Measurements from ENCODE around the gene IFNA16. TPM values are rescaled to one million over a fixed set of nuclear protein-coding genes. Genes with fewer than 3 reads are reported as not detected.
"Not testable (repeated sequence)": the region's sequence is repeated elsewhere in the genome, so short reads cannot be mapped to it uniquely, and the experiment has no call there.

The IFNA16 gene
- polyA plus RNA-seq, 1 donor, result not detected

- DNase-seq (ENCODE audit: low read depth), result not testable (repeated sequence)
Measured at GRCh38 chr9:21202105-21202504, 15.0 kb downstream of the IFNA16 start, which contains the start of gene IFNA7. Gene IFNA7 (minus strand): TSS chr9:21202205. CDS start chr9:21202165, 40 bp downstream.

GRCh38 chr9:21194867-21195776 lies 22.0 kb downstream of the IFNA16 start:
- not testable (repeated sequence) for DNase-seq (ENCODE audit: low read depth)

- DNase-seq (ENCODE audit: low read depth), result not testable (repeated sequence)
Measured at GRCh38 chr9:21187487-21187886, 29.6 kb downstream of the IFNA16 start, which contains the start of gene IFNA4. Gene IFNA4 (minus strand): TSS chr9:21187587. CDS start chr9:21187531, 56 bp downstream.

- DNase-seq (ENCODE audit: low read depth), result not testable (repeated sequence)
Measured at GRCh38 chr9:21182810-21183736, 34.0 kb downstream of the IFNA16 start.

- DNase-seq (ENCODE audit: low read depth), result no peak
Measured at GRCh38 chr9:21174671-21175070, 42.4 kb downstream of the IFNA16 start.

GRCh38 chr9:21172156-21172555 lies 45.0 kb downstream of the IFNA16 start:
- DNase-seq (ENCODE audit: low read depth), result no peak

GRCh38 chr9:21171351-21171750 lies 45.8 kb downstream of the IFNA16 start:
- no peak for DNase-seq (ENCODE audit: low read depth)

GRCh38 chr9:21166560-21166959 lies 50.6 kb downstream of the IFNA16 start, which contains the start of gene IFNA21:
Gene IFNA21 (minus strand): TSS chr9:21166660. CDS start chr9:21166612, 48 bp downstream.
- DNase-seq (ENCODE audit: low read depth), result not testable (repeated sequence)

Other genes with a start within 250 kb of the IFNA16 start
- gene HACD4, start 185.7 kb downstream of the IFNA16 start, polyA plus RNA-seq (ENCODE audit: insufficient read length), result 1.5 TPM
- not detected for gene IFNB1, start 139.4 kb downstream of the IFNA16 start, polyA plus RNA-seq (ENCODE audit: insufficient read length)
- not detected for gene IFNW1, start 75.5 kb downstream of the IFNA16 start, polyA plus RNA-seq (ENCODE audit: insufficient read length)
- gene IFNA21, start 50.7 kb downstream of the IFNA16 start, polyA plus RNA-seq (ENCODE audit: insufficient read length), result not detected
- gene IFNA4, start 29.7 kb downstream of the IFNA16 start, polyA plus RNA-seq (ENCODE audit: insufficient read length), result not detected
- not detected for gene IFNA7, start 15.1 kb downstream of the IFNA16 start, polyA plus RNA-seq (ENCODE audit: insufficient read length)
- not detected for gene IFNA10, start 10.2 kb downstream of the IFNA16 start, polyA plus RNA-seq (ENCODE audit: insufficient read length)
- gene IFNA17, start 10.9 kb upstream of the IFNA16 start, polyA plus RNA-seq (ENCODE audit: insufficient read length), result not detected
- not detected for gene IFNA14, start 22.7 kb upstream of the IFNA16 start, polyA plus RNA-seq (ENCODE audit: insufficient read length)
- gene IFNA5, start 88.0 kb upstream of the IFNA16 start, polyA plus RNA-seq (ENCODE audit: insufficient read length), result not detected
- 19.5 TPM for gene KLHL9, start 118.1 kb upstream of the IFNA16 start, polyA plus RNA-seq (ENCODE audit: insufficient read length)
- gene IFNA6, start 133.6 kb upstream of the IFNA16 start, polyA plus RNA-seq (ENCODE audit: insufficient read length), result not detected
- gene IFNA13, start 150.7 kb upstream of the IFNA16 start, polyA plus RNA-seq (ENCODE audit: insufficient read length), result not detected
- gene IFNA2, start 168.1 kb upstream of the IFNA16 start, polyA plus RNA-seq (ENCODE audit: insufficient read length), result not detected
- gene IFNA8, start 191.8 kb upstream of the IFNA16 start, polyA plus RNA-seq (ENCODE audit: insufficient read length), result not detected
- gene IFNA1, start 223.1 kb upstream of the IFNA16 start, polyA plus RNA-seq (ENCODE audit: insufficient read length), result not detected

Data from forelimb muscle (tissue), 1 donor.